ENCODE results near the gene GPR87. TPM values are rescaled to one million over a fixed set of nuclear protein-coding genes. Genes with fewer than 3 reads are reported as not detected.

GPR87 gene
- total and polyA plus RNA-seq, 7 donors, result not detected

DNA sequence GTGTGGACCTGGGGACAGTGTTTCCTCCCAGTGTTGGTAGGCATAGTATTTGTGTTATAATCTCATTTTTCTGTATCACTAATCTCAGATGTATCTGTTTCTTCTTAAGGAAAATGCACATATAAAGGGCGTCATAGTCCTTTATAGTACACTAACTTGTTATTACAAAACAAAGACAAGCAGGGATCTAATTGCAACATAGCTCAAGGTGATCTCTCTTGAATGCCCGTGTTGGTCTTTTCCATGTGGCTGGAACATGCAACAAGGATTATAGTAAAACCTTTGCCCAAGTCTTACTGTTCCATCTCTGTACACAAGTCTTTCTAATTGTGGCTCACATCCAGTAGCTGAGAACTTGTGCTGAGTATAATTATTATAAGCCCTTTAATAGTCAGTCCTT lies 3.5 kb upstream of the GPR87 start:
- no peak overlapping the region for H3K4me3 ChIP-seq
- H3K4me1 ChIP-seq, result no peaks in the 10 kb centered on the region
- DNase-seq (no peak), ATAC-seq (peak in 1 of 4 donors; percentile 42)
- no peak for TF ChIP-seq CTCF (IDR thresholded peaks at IDR 0.05)
- intact Hi-C loops (cut with DNase I), result no loop called here
- no peaks in the 10 kb centered on the region for H3K27me3 ChIP-seq (ENCODE audit: insufficient read depth in 3 of 3, low read length in 2 of 3)
- 70 to 85% (median 75%) methylated on average over 2 of the region's 2 CpGs for WGBS, 3 donors
- no peaks in the 10 kb centered on the region for H3K9me3 ChIP-seq
- H3K36me3 ChIP-seq (ENCODE audit: insufficient read depth in 1 of 2, low read depth in 1 of 2), result no peaks in the 10 kb centered on the region
- H3K27ac ChIP-seq, result no peak overlapping the region

- intact Hi-C loops (cut with DNase I), result no loop called here
- TF ChIP-seq CTCF (IDR thresholded peaks at IDR 0.05), result no peak
- Histone ChIP-seq H3K9me3 (no peaks in the 10 kb centered on the region), H3K4me3 (no peak overlapping the region), H3K27me3 (ENCODE audit: insufficient read depth in 3 of 3, low read length in 2 of 3) (no peaks in the 10 kb centered on the region), H3K27ac (no peak overlapping the region), H3K4me1 (no peaks in the 10 kb centered on the region), H3K36me3 (ENCODE audit: insufficient read depth in 1 of 2, low read depth in 1 of 2) (no peaks in the 10 kb centered on the region)
- no peak for ATAC-seq
- WGBS, 3 donors, result 77 to 79% (median 79%) methylated on average over 4 of the region's 4 CpGs
- no peak for DNase-seq
Measured at GRCh38 chr3:151319628-151320027, 3.0 kb upstream of the GPR87 start.

DNA sequence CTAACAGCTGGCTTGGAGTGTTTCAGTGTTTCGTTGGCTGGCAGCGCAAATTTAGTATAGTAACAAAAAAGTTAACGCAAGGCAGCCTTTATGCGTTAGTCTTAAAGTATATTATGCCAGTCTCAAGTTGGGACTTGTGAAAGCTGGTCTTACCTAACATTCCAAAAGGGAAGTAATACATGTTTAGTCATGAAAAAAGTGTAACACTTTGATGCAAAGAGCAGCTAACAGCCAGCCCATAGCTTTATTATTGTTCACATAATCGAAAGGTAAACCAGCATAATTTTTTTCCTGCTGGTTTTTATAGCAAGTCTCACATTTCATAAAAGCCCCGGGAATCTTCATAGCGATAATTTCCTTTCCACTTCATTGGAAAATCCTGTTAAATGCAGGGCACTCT lies 2.4 kb upstream of the GPR87 start:
- no peak for TF ChIP-seq CTCF (IDR thresholded peaks at IDR 0.05)
- intact Hi-C loops (cut with DNase I), result no loop called here
- 62 to 69% (median 63%) methylated on average over 7 of the region's 7 CpGs for WGBS, 3 donors

DNA sequence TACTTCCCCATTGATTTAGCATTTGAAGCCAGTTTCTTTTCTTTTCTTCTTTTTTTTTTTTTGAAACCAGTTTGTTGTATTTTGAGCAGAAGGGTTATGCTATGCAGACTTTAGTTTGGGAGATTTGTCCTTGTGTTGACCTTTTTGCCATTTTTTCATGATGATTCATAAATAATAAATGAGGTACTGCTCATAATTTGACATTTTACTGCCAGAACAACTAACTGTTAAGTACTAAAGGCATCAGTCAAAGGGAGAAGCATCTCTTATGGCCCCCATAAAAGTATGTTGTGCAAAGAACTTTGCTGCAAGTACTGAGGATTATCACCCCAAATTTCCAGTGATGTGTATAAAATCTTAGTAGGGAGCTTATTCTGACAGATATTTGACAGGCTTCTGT lies 1.7 kb upstream of the GPR87 start:
- H3K4me3 ChIP-seq, result no peak overlapping the region
- ATAC-seq (no peak), DNase-seq (no peak)
- H3K4me1 ChIP-seq, result no peaks in the 10 kb centered on the region
- intact Hi-C loops (cut with DNase I), result no loop called here
- no peak overlapping the region for H3K27ac ChIP-seq
- H3K9me3 ChIP-seq, result no peaks in the 10 kb centered on the region
- H3K27me3 ChIP-seq (ENCODE audit: insufficient read depth in 3 of 3, low read length in 2 of 3), result no peaks in the 10 kb centered on the region
- TF ChIP-seq CTCF (IDR thresholded peaks at IDR 0.05), result no peak
- no peaks in the 10 kb centered on the region for H3K36me3 ChIP-seq (ENCODE audit: insufficient read depth in 1 of 2, low read depth in 1 of 2)

More for the DNA sequence above, 2.4 kb upstream of the GPR87 start:
- no peak overlapping the region for H3K27ac ChIP-seq
- H3K4me1 ChIP-seq, result no peaks in the 10 kb centered on the region
- H3K36me3 ChIP-seq (ENCODE audit: insufficient read depth in 1 of 2, low read depth in 1 of 2), result no peaks in the 10 kb centered on the region
- no peak overlapping the region for H3K4me3 ChIP-seq
- ATAC-seq (no peak), DNase-seq (no peak)
- no peaks in the 10 kb centered on the region for H3K9me3 ChIP-seq
- H3K27me3 ChIP-seq (ENCODE audit: insufficient read depth in 3 of 3, low read length in 2 of 3), result no peaks in the 10 kb centered on the region

- no peak for ATAC-seq
Measured at GRCh38 chr3:151315846-151316245, 774 bp downstream of the GPR87 start.

More at GRCh38 chr3:151315846-151316245, 774 bp downstream of the GPR87 start:
- WGBS, 3 donors, result 91 to 93% (median 91%) methylated on average over 2 of the region's 2 CpGs
- no peak overlapping the region for H3K4me3 ChIP-seq
- no peak for TF ChIP-seq CTCF (IDR thresholded peaks at IDR 0.05)
- intact Hi-C loops (cut with DNase I), result no loop called here
- no peaks in the 10 kb centered on the region for H3K27me3 ChIP-seq (ENCODE audit: insufficient read depth in 3 of 3, low read length in 2 of 3)
- no peak for DNase-seq
- no peaks in the 10 kb centered on the region for H3K4me1 ChIP-seq
- H3K9me3 ChIP-seq, result no peaks in the 10 kb centered on the region
- H3K27ac ChIP-seq, result no peak overlapping the region
- no peaks in the 10 kb centered on the region for H3K36me3 ChIP-seq (ENCODE audit: insufficient read depth in 1 of 2, low read depth in 1 of 2)

Data from psoas muscle (tissue), 8 donors.